Measurements from ENCODE around the gene ARHGAP42.

DNA sequence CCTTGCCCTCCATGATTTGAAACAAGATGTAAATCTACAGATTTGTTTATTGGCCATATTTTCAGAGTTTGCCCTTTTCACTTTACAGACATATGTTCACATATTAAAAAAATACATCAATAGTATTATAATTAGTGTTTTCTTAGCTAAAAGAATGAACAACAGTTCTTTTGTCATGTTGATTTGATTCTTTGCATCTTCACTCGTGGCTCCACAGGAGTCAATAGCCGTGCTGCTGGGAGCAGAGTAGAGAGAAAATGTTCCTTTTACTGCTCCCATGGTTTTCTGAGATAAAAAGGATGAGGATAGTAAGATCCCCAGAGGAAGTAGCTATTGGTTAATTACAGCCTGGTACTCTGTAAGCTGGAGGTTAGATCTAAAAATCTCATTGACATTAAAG is 291.4 kb downstream of the ARHGAP42 start:
- TF ChIP-seq, protein P1, sequence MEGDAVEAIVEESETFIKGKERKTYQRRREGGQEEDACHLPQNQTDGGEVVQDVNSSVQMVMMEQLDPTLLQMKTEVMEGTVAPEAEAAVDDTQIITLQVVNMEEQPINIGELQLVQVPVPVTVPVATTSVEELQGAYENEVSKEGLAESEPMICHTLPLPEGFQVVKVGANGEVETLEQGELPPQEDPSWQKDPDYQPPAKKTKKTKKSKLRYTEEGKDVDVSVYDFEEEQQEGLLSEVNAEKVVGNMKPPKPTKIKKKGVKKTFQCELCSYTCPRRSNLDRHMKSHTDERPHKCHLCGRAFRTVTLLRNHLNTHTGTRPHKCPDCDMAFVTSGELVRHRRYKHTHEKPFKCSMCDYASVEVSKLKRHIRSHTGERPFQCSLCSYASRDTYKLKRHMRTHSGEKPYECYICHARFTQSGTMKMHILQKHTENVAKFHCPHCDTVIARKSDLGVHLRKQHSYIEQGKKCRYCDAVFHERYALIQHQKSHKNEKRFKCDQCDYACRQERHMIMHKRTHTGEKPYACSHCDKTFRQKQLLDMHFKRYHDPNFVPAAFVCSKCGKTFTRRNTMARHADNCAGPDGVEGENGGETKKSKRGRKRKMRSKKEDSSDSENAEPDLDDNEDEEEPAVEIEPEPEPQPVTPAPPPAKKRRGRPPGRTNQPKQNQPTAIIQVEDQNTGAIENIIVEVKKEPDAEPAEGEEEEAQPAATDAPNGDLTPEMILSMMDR (IDR thresholded peaks at IDR 0.05): no peak
- no peak for TF ChIP-seq POLR2A (IDR thresholded peaks at IDR 0.05)
